A673 (cell line): ENCODE data around the gene PRR20E. TPM values are rescaled to one million over a fixed set of nuclear protein-coding genes. Genes with fewer than 3 reads are reported as not detected.
"Not testable (repeated sequence)": the region's sequence is repeated elsewhere in the genome, so short reads cannot be mapped to it uniquely, and the experiment has no call there.

ENCODE experiments used
- Bru-seq: library from RNA; stranded (reverse); fragments of 400-500 nt; gene quantifications from one replicate; lab custom pipeline; 2021; lab: Mats Ljungman, UMichigan
- BruChase-seq, 2 experiments: library from RNA; stranded (reverse); fragments of 400-500 nt; gene quantifications; one replicate each; lab custom pipeline; 2021; lab: Mats Ljungman, UMichigan
- BruUV-seq: library from RNA; stranded (reverse); fragments of 400-500 nt; replicated peaks from 2 replicates; lab custom pipeline; 2021; lab: Mats Ljungman, UMichigan
- CTCF ChIA-PET: fragments of 300-600 bp; sonication (Branson Sonifier 250); formaldehyde crosslinking; loops from one replicate; lab custom pipeline; 2022; ENCODE audit warnings: antibody characterized with exemption; lab: Charles Lee
- POLR2A ChIA-PET: fragments of 300-600 bp; sonication (Branson Sonifier 250); formaldehyde crosslinking; loops from one replicate; lab custom pipeline; 2022; ENCODE audit warnings: antibody characterized with exemption; ENCODE audit not compliant: low non-redundant PET; lab: Charles Lee
- DNase-seq: peaks from one replicate; pipeline ENCODE4 v3.0.0-alpha.2; 2015; ENCODE audit warnings: low spot score
- H3K27ac ChIP-seq: fragments of 200-600 bp; sonication (generic); 2 replicates; pipeline ENCODE4 v1.5.1; 2016; ENCODE audit warnings: mixed run types, low read depth, mild to moderate bottlenecking, mixed read lengths, antibody characterized with exemption, low read length; ENCODE audit not compliant: poor library complexity, severe bottlenecking
- H3K27me3 ChIP-seq: fragments of 200-600 bp; sonication (generic); replicated peaks from 2 replicates; pipeline ENCODE4 v1.6.1; 2017; ENCODE audit warnings: mixed run types, low read depth, mild to moderate bottlenecking, mixed read lengths, antibody characterized with exemption, low read length; ENCODE audit not compliant: insufficient read depth, poor library complexity
- H3K36me3 ChIP-seq: fragments of 200-600 bp; sonication (generic); 2 replicates; pipeline ENCODE4 v1.6.1; 2016; ENCODE audit warnings: mixed run types, mild to moderate bottlenecking, mixed read lengths, antibody characterized with exemption, low read length; ENCODE audit not compliant: insufficient read depth, poor library complexity, severe bottlenecking
- H3K4me1 ChIP-seq: fragments of 200-600 bp; sonication (generic); 2 replicates; pipeline ENCODE4 v1.6.1; 2017; ENCODE audit warnings: mixed run types, mild to moderate bottlenecking, mixed read lengths, antibody characterized with exemption, low read length; ENCODE audit not compliant: insufficient read depth, poor library complexity, severe bottlenecking
- H3K4me3 ChIP-seq: fragments of 200-600 bp; sonication (generic); 2 replicates; pipeline ENCODE4 v1.5.1; 2016; ENCODE audit warnings: low read depth, mixed run types, mild to moderate bottlenecking, mixed read lengths, low read length; ENCODE audit not compliant: poor library complexity, severe bottlenecking
- H3K9me3 ChIP-seq: fragments of 200-600 bp; sonication (generic); 2 replicates; pipeline ENCODE4 v1.6.1; 2016; ENCODE audit warnings: mixed run types, low read depth, mild to moderate bottlenecking, mixed read lengths, antibody characterized with exemption, low read length; ENCODE audit not compliant: poor library complexity, severe bottlenecking
- CTCF ChIP-seq: fragments of 300-800, 200-600 bp; sonication (generic); conservative IDR thresholded peaks from 2 replicates; pipeline ENCODE4 v1.5.1; 2017; ENCODE audit warnings: low read depth, mild to moderate bottlenecking, antibody characterized with exemption, low read length, moderate library complexity, mixed read lengths
- EZH2 ChIP-seq: fragments of 200-600 bp; sonication (generic); IDR thresholded peaks from 2 replicates; pipeline ENCODE4 v1.6.1; 2017; ENCODE audit warnings: borderline replicate concordance, low read depth, mild to moderate bottlenecking, mixed read lengths, antibody characterized with exemption, low read length; ENCODE audit not compliant: poor library complexity, severe bottlenecking
- intact Hi-C: fragments of 100-400 bp; cut with micrococcal nuclease; formaldehyde crosslinking; loops from one replicate; pipeline ENCODE4 v1.10.0; 2022; ENCODE audit not compliant: unreplicated experiment
- long read RNA-seq: library from polyadenylated mRNA; stranded (forward); transcript quantifications from one replicate; pipeline ENCODE4 v2.0.0, GENCODE V29; 2022
- total RNA-seq: library from RNA; stranded (reverse); gene quantifications from 2 replicates; pipeline ENCODE4 v1.2.3, GENCODE V29; 2021

PRR20E gene
- total RNA-seq (not detected in 2 replicates), Bru-seq, nascent RNA (not detected), BruChase-seq, experiment 1, labeled RNA remaining after a 2-hour chase (not detected), BruChase-seq, experiment 2, labeled RNA remaining after a 6-hour chase (not detected)
- long read RNA-seq: 0 reads

GRCh38 chr13:57166897-57167296, at the start of gene PRR20E:
Gene PRR20E, plus strand, starts transcription at chr13:57167197. Its CDS starts 387 bp downstream, at chr13:57167584.
- DNase-seq, H3K4me3 ChIP-seq, H3K4me1 ChIP-seq, H3K36me3 ChIP-seq, POLR2A ChIA-PET, H3K9me3 ChIP-seq, H3K27ac ChIP-seq, CTCF ChIA-PET, H3K27me3 ChIP-seq, intact Hi-C loops, BruUV-seq: not testable (repeated sequence)

GRCh38 chr13:57123681-57124080, 43.3 kb upstream of the PRR20E start:
- POLR2A ChIA-PET: no interaction called here
- no TSS peak for BruUV-seq

GRCh38 chr13:57128909-57129308, 38.1 kb upstream of the PRR20E start:
- no peaks in the 10 kb centered on the region for H3K9me3 ChIP-seq
- no peak overlapping the region for H3K4me3 ChIP-seq
- peak; percentile 26 for DNase-seq
- ChIA-PET POLR2A (no interaction called here), CTCF (no interaction called here)
- H3K36me3 ChIP-seq: no peaks in the 10 kb centered on the region
- no TSS peak for BruUV-seq
- no peak overlapping the region for H3K27ac ChIP-seq
- no peak for TF ChIP-seq CTCF
- TF ChIP-seq EZH2: no peak
- intact Hi-C loops: no loop called here
- H3K4me1 ChIP-seq: no peaks in the 10 kb centered on the region
- H3K27me3 ChIP-seq: no peaks in the 10 kb centered on the region

More at GRCh38 chr13:57123681-57124080, 43.3 kb upstream of the PRR20E start:
- Histone ChIP-seq H3K9me3 (no peaks in the 10 kb centered on the region), H3K27ac (no peak overlapping the region), H3K4me1 (no peaks in the 10 kb centered on the region), H3K36me3 (no peaks in the 10 kb centered on the region), H3K4me3 (no peak overlapping the region), H3K27me3 (no peaks in the 10 kb centered on the region)
- TF ChIP-seq CTCF (no peak), EZH2 (no peak)
- intact Hi-C loops: no loop called here
- DNase-seq: peak; percentile 30
- CTCF ChIA-PET: no interaction called here

GRCh38 chr13:57136093-57136492, 30.9 kb upstream of the PRR20E start:
- no TSS peak for BruUV-seq
- TF ChIP-seq EZH2: no peak
- no peak for TF ChIP-seq CTCF
- CTCF ChIA-PET: no interaction called here

More at GRCh38 chr13:57136093-57136492, 30.9 kb upstream of the PRR20E start:
- H3K4me3 ChIP-seq: no peak overlapping the region
- intact Hi-C loops: no loop called here
- H3K27ac ChIP-seq: no peak overlapping the region
- H3K4me1 ChIP-seq: no peaks in the 10 kb centered on the region
- DNase-seq: no peak
- no peaks in the 10 kb centered on the region for H3K27me3 ChIP-seq
- no peaks in the 10 kb centered on the region for H3K36me3 ChIP-seq
- POLR2A ChIA-PET: no interaction called here
- no peaks in the 10 kb centered on the region for H3K9me3 ChIP-seq
